Lower leg skin (tissue), 4 donors: ENCODE measurements around the gene MYO1E. TPM values are rescaled to one million over a fixed set of nuclear protein-coding genes. Genes with fewer than 3 reads are reported as not detected.
A peak's percentile ranks its signal among the peaks of the same experiment; 100 is the strongest.
"Not testable (repeated sequence)": the region's sequence is repeated elsewhere in the genome, so short reads cannot be mapped to it uniquely, and the experiment has no call there.

ENCODE experiments used
- DNase-seq, 2 donors: peaks; one replicate each; pipeline ENCODE4 v3.0.0-alpha.2; 2019; ENCODE audit warnings: low spot score in 2 of 2
- H3K4me3 ChIP-seq: fragments of 200-600 bp; sonication (generic); 2 replicates; pipeline ENCODE4 v1.5.1; 2017; ENCODE audit warnings: mild to moderate bottlenecking, low read depth; ENCODE audit not compliant: poor library complexity, severe bottlenecking
- CTCF ChIP-seq, 3 donors: fragments of 450-650 bp; IDR thresholded peaks; one replicate each; pipeline ENCODE4 v1.5.1; 2016; ENCODE audit warnings: antibody characterized with exemption in 3 of 3, mild to moderate bottlenecking in 3 of 3, moderate library complexity in 2 of 3
- POLR2A ChIP-seq, 2 donors: fragments of 450-650 bp; IDR thresholded peaks; one replicate each; pipeline ENCODE4 v1.6.1; 2016 to 2017; ENCODE audit warnings: antibody characterized with exemption in 2 of 2, mild to moderate bottlenecking in 1 of 2, moderate library complexity in 1 of 2
- WGBS, 2 donors: methylation state at CpG; one replicate each; pipeline ENCODE4 v1.1.5; 2018; 5-methylcytosine and 5-hydroxymethylcytosine counted together
- intact Hi-C: fragments of 100-400 bp; cut with DNase I; formaldehyde crosslinking; loops from one replicate; pipeline ENCODE4 v1.15.0; 2023; ENCODE audit warnings: low total_unique reads
- total RNA-seq, 4 donors: library from RNA; depleted of rRNA; stranded (reverse); fragments of >200 nt; gene quantifications; one replicate each; pipeline ENCODE4 v1.1.0, GENCODE V29; 2016

MYO1E gene
- total RNA-seq, 4 donors from 2014 or later = 134 to 218 (median 183) TPM

- 79% methylated on average over 15 of the region's 15 CpGs for WGBS, 2 donors
- TF ChIP-seq CTCF (IDR thresholded peaks at IDR 0.05) = no peak
- no peak for DNase-seq
- no peak overlapping the region for H3K4me3 ChIP-seq
- intact Hi-C loops = no loop called here
Measured at GRCh38 chr15:59401824-59402569, 29.3 kb upstream of the MYO1E start.

GRCh38 chr15:59401051-59401823 lies 28.6 kb upstream of the MYO1E start:
- DNase-seq, intact Hi-C loops, H3K4me3 ChIP-seq: not testable (repeated sequence)
- WGBS, 2 donors = 86 to 88% methylated on average over 10 of the region's 10 CpGs

- intact Hi-C loops = no loop called here
- no peak overlapping the region for H3K4me3 ChIP-seq
- 70 to 71% methylated on average over 13 of the region's 13 CpGs for WGBS, 2 donors
- TF ChIP-seq CTCF (IDR thresholded peaks at IDR 0.05) (no peak), POLR2A (IDR thresholded peaks at IDR 0.05) (no peak)
- DNase-seq = no peak
Measured at GRCh38 chr15:59400103-59400813, 27.6 kb upstream of the MYO1E start.

GRCh38 chr15:59399465-59400102 lies 26.9 kb upstream of the MYO1E start:
- TF ChIP-seq POLR2A (IDR thresholded peaks at IDR 0.05) (no peak), CTCF (IDR thresholded peaks at IDR 0.05) (no peak)
- intact Hi-C loops = no loop called here
- 63 to 73% methylated on average over 7 of the region's 7 CpGs for WGBS, 2 donors
- DNase-seq = peak in 1 of 2 donors; percentile 29
- no peak overlapping the region for H3K4me3 ChIP-seq

- WGBS, 2 donors = 89% methylated on average over 1 of the region's 1 CpG
- intact Hi-C loops = no loop called here
- TF ChIP-seq POLR2A (IDR thresholded peaks at IDR 0.05) = no peak
- no peak for TF ChIP-seq CTCF (IDR thresholded peaks at IDR 0.05)
- no peak for DNase-seq
- no peak overlapping the region for H3K4me3 ChIP-seq
Measured at GRCh38 chr15:59398220-59398619, 25.5 kb upstream of the MYO1E start.
